SK-N-DZ (cell line): ENCODE data around the gene RENBP.

Source experiments
- DNase-seq: peaks from one replicate; pipeline ENCODE4 v3.0.0-alpha.2; 2015; ENCODE audit warnings: low spot score
- small RNA-seq, 2 experiments: library from RNA; depleted of rRNA; stranded (forward); fragments of <200 nt; gene quantifications; one replicate each; pipeline ENCODE3, GENCODE V24; 2014

Gene RENBP

GRCh38 chrX:153897899-153898298 lies 46.5 kb downstream of the RENBP start:
- DNase-seq, result no peak

GRCh38 chrX:153889123-153889522 lies 55.3 kb downstream of the RENBP start:
- no peak for DNase-seq

GRCh38 chrX:153888344-153888743 lies 56.1 kb downstream of the RENBP start:
- DNase-seq, result no peak

GRCh38 chrX:153887385-153887784 lies 57.1 kb downstream of the RENBP start:
- DNase-seq, result no peak

GRCh38 chrX:153886915-153887314 lies 57.5 kb downstream of the RENBP start:
- no peak for DNase-seq

- DNase-seq, result no peak
Measured at GRCh38 chrX:153885968-153886903, 58.2 kb downstream of the RENBP start, which contains the start of gene L1CAM. Gene L1CAM, minus strand, starts transcription at chrX:153886173. Its CDS starts 10,337 bp downstream, at chrX:153875836.

Small RNA genes lying within 50 kb of the gene (small RNA-seq; reads per million reads assigned to genes)
- gene MIR3202-1, result 0 to 0.04 reads per million in 2 experiments
